ENCODE data around the gene TRAF3. TPM values are rescaled to one million over a fixed set of nuclear protein-coding genes. Genes with fewer than 3 reads are reported as not detected.

The TRAF3 gene
- total and polyA plus RNA-seq, 2 experiments from 2014 or later = 6.3 to 19.7 TPM

GRCh38 chr14:102823546-102823945 is 46.3 kb downstream of the TRAF3 start:
- H3K27me3 ChIP-seq = no peaks in the 10 kb centered on the region
- no peak overlapping the region for H3K4me3 ChIP-seq
- no peaks in the 10 kb centered on the region for H3K9me3 ChIP-seq (ENCODE audit: low read depth)
- DNase-seq (ENCODE audit: low read depth in 1 of 2, low spot score in 1 of 2) = no peak
- no peaks in the 10 kb centered on the region for H3K36me3 ChIP-seq
- H3K4me1 ChIP-seq (ENCODE audit: low read depth) = peaks cover 14% of the 10 kb centered on the region
- no peak overlapping the region for H3K27ac ChIP-seq
- TF ChIP-seq, protein P1, sequence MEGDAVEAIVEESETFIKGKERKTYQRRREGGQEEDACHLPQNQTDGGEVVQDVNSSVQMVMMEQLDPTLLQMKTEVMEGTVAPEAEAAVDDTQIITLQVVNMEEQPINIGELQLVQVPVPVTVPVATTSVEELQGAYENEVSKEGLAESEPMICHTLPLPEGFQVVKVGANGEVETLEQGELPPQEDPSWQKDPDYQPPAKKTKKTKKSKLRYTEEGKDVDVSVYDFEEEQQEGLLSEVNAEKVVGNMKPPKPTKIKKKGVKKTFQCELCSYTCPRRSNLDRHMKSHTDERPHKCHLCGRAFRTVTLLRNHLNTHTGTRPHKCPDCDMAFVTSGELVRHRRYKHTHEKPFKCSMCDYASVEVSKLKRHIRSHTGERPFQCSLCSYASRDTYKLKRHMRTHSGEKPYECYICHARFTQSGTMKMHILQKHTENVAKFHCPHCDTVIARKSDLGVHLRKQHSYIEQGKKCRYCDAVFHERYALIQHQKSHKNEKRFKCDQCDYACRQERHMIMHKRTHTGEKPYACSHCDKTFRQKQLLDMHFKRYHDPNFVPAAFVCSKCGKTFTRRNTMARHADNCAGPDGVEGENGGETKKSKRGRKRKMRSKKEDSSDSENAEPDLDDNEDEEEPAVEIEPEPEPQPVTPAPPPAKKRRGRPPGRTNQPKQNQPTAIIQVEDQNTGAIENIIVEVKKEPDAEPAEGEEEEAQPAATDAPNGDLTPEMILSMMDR (IDR thresholded peaks at IDR 0.05; ENCODE audit: low read depth, low read length) = no peak

- H3K27ac ChIP-seq = no peak overlapping the region
- no peaks in the 10 kb centered on the region for H3K27me3 ChIP-seq
- no peak overlapping the region for H3K4me3 ChIP-seq
- TF ChIP-seq, protein P1 (IDR thresholded peaks at IDR 0.05; ENCODE audit: low read depth, low read length) = no peak
- peaks cover 14% of the 10 kb centered on the region for H3K4me1 ChIP-seq (ENCODE audit: low read depth)
- H3K36me3 ChIP-seq = no peaks in the 10 kb centered on the region
- H3K9me3 ChIP-seq (ENCODE audit: low read depth) = no peaks in the 10 kb centered on the region
- no peak for DNase-seq (ENCODE audit: low read depth in 1 of 2, low spot score in 1 of 2)
Measured at GRCh38 chr14:102824832-102825231, 47.6 kb downstream of the TRAF3 start.

DNA sequence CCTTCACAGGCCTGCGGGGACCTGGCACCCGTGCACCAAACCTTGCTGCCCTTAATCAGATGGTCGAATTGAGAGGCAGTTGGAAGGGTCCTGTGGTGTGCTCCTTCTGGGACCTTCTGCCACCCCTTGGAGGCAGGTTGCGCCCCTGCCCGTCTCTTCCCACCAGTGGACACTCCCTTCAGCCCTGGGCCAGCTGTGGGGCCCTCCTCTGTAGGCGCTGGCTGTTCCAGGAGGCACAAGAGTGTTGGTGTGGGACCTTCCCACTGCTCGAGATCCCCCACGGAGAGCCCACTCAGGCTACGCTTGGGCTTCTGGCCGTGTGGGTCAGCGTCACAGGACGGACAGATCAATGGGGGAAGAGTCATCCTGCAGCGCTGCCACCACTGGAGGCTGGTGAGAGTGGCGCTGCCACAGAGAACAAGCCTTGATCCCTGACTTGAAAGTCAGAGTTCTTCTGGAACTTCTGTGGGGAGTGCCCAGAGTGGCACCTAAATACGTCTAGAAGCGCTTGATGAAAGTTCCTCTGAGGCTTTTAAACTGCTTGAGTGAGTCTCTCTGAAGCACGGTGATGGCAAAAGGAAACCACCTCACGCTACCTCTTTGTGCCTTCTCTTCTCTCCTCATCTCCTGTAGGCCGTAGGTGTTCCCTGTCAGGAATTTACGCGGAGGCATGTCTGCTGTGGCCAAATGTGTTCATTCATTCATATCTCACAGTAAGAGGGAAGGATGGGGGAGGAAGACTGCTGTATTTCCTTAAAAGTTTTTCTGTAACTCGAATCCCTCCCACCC is 48.3 kb downstream of the TRAF3 start:
- Histone ChIP-seq H3K27ac (no peak overlapping the region), H3K27me3 (no peaks in the 10 kb centered on the region), H3K9me3 (ENCODE audit: low read depth) (no peaks in the 10 kb centered on the region), H3K4me1 (ENCODE audit: low read depth) (peaks cover 17% of the 10 kb centered on the region), H3K36me3 (no peaks in the 10 kb centered on the region), H3K4me3 (no peak overlapping the region)
- TF ChIP-seq, protein P1 (IDR thresholded peaks at IDR 0.05; ENCODE audit: low read depth, low read length) = no peak
- DNase-seq (ENCODE audit: low read depth in 1 of 2, low spot score in 1 of 2) = no peak

- Histone ChIP-seq H3K27me3 (no peaks in the 10 kb centered on the region), H3K27ac (no peak overlapping the region), H3K9me3 (ENCODE audit: low read depth) (no peaks in the 10 kb centered on the region), H3K4me1 (ENCODE audit: low read depth) (peaks cover 21% of the 10 kb centered on the region), H3K4me3 (no peak overlapping the region), H3K36me3 (no peaks in the 10 kb centered on the region)
- DNase-seq (ENCODE audit: low read depth in 1 of 2, low spot score in 1 of 2) = no peak
- TF ChIP-seq, protein P1 (IDR thresholded peaks at IDR 0.05; ENCODE audit: low read depth, low read length) = no peak
Measured at GRCh38 chr14:102826161-102826560, 48.9 kb downstream of the TRAF3 start.

DNA sequence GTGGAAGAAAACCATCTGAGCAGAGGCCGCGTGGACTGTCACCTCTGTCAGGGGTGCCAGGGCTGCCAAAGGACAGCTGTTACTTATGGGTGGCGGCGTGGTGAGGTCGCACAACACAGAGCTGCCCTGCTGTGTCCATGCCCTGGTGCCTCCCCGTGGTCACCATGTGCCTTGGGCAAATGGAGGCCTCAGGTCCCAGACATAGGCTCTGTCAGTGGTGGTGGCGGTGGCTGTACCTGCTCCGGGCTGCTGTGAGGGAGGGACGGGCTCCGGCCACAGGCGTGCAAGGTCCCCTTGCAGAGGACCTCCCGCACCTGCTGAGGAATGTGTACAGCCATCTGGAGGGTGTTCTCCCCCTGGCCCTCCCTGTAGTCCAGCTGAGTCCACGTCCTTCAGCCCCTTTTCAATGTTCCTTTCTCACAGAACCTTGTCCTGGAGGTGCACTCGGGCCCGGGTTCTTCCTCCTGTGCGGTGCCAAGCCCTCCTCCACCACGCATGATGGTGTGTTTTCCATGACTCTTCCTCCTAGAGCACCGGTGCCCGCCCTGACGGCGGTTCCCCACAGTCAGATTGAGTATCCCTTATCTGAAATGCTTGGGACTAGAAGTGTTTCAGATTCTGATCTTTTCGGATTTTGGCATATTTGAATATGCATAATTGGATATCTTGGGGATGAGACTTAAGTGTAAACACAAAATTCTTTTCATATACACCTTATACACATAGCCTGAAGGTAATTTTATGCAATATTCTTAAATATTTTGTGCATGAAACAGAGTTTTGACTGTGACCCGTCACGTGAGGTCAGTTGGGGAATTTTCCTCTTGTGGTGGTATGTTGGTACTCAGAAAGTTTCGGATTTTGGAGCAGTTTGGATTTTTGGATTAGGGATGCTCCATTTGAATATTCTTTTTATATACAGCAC is 49.8 kb downstream of the TRAF3 start:
- H3K9me3 ChIP-seq (ENCODE audit: low read depth) = no peaks in the 10 kb centered on the region
- no peaks in the 10 kb centered on the region for H3K27me3 ChIP-seq
- DNase-seq (ENCODE audit: low read depth in 1 of 2, low spot score in 1 of 2) = no peak
- H3K4me1 ChIP-seq (ENCODE audit: low read depth) = peaks cover 21% of the 10 kb centered on the region
- no peaks in the 10 kb centered on the region for H3K36me3 ChIP-seq
- no peak overlapping the region for H3K27ac ChIP-seq
- TF ChIP-seq, protein P1 (IDR thresholded peaks at IDR 0.05; ENCODE audit: low read depth, low read length) = no peak
- H3K4me3 ChIP-seq = no peak overlapping the region

All from cardiac muscle cell (in vitro differentiated cells and primary cell).